HepG2 (cell line): ENCODE results near the gene SOX9. TPM values are rescaled to one million over a fixed set of nuclear protein-coding genes. Genes with fewer than 3 reads are reported as not detected.

ENCODE experiments used
- EP300 ChIP-seq, 3 experiments: sonication (generic) in 1 of 3; formaldehyde crosslinking in 1 of 3; IDR thresholded peaks; 2 replicates each; pipeline versions ENCODE4 v1.5.1 to v1.6.1; 2011 to 2020; ENCODE audit warnings: low read depth in 2 of 3, low read length in 2 of 3, borderline replicate concordance in 1 of 3, improper control_type of control experiment in 1 of 3, mild to moderate bottlenecking in 1 of 3, missing genetic modification reagents in 1 of 3, moderate library complexity in 1 of 3
- FOXM1 ChIP-seq: sonication (generic); formaldehyde crosslinking; IDR thresholded peaks from 2 replicates; pipeline ENCODE4 v1.5.0; 2020; ENCODE audit warnings: missing genetic modification reagents
- GMEB2 ChIP-seq: IDR thresholded peaks from 2 replicates; pipeline ENCODE4 v1.6.1; 2016; ENCODE audit warnings: missing biosample characterization, missing genetic modification reagents, low read depth
- NR2F2 ChIP-seq: IDR thresholded peaks from 2 replicates; pipeline ENCODE4 v1.6.1; 2012; ENCODE audit warnings: low read depth, inconsistent platforms, borderline replicate concordance
- PAXIP1 ChIP-seq: sonication (generic); formaldehyde crosslinking; conservative IDR thresholded peaks from 2 replicates; pipeline ENCODE4 v1.4.0; 2020; ENCODE audit warnings: mild to moderate bottlenecking, missing genetic modification reagents, moderate library complexity
- POGZ ChIP-seq: sonication (generic); formaldehyde crosslinking; IDR thresholded peaks from 2 replicates; pipeline ENCODE4 v1.4.0; 2020; ENCODE audit warnings: mild to moderate bottlenecking, missing genetic modification reagents
- SOX13 ChIP-seq, 3 experiments: fragments of 450-650 bp in 1 of 3; sonication (generic) in 1 of 3; formaldehyde crosslinking in 1 of 3; IDR thresholded peaks in 2 of 3; conservative IDR thresholded peaks in 1 of 3; 2 replicates each; pipeline versions ENCODE4 v1.5.0 to v1.6.1; 2016 to 2020; ENCODE audit warnings: antibody characterized with exemption in 1 of 3, mild to moderate bottlenecking in 1 of 3, missing compliant biosample characterization in 1 of 3, missing genetic modification reagents in 1 of 3, moderate library complexity in 1 of 3
- ZNF609 ChIP-seq: sonication (generic); formaldehyde crosslinking; IDR thresholded peaks from 2 replicates; pipeline ENCODE4 v1.4.0; 2020; ENCODE audit warnings: mild to moderate bottlenecking, missing genetic modification reagents, borderline replicate concordance
- ZNF891 ChIP-seq: sonication (generic); formaldehyde crosslinking; IDR thresholded peaks from 2 replicates; pipeline ENCODE4 v1.5.0; 2020; ENCODE audit warnings: mild to moderate bottlenecking, missing genetic modification reagents
- polyA plus RNA-seq, 8 experiments: library from polyadenylated mRNA; depleted of rRNA in 3 of 8; stranded (reverse) in 7 of 8; unstranded in 1 of 8; fragments of >200 nt; fragmentation: Illumina TruSeq in 4 of 8; extraction: Trizol in 4 of 8; gene quantifications; 2 replicates each; pipeline versions ENCODE4 v1.2.1 to v1.2.3, GENCODE V29; 2011 to 2016; ENCODE audit warnings: low read depth in 4 of 8, missing spikeins in 1 of 8, mixed read lengths in 1 of 8; ENCODE audit not compliant: insufficient read depth in 1 of 8
- total RNA-seq, 5 experiments: library from RNA; depleted of rRNA; stranded (reverse); fragments of >200 nt; fragmentation: Illumina TruSeq; extraction: Trizol; gene quantifications; 2 replicates each; pipeline ENCODE4 v1.2.3, GENCODE V29; 2016; ENCODE audit warnings: low read depth in 1 of 5

The SOX9 gene
- total and polyA plus RNA-seq, 2 of the 13 experiments (the other 11 are each of a cell fraction or from before 2014, with no cell fraction given): 16.1 to 27.6 TPM

- no peak for TF ChIP-seq GMEB2 (CRISPR knock-in tag)
- TF ChIP-seq ZNF891: no peak
- TF ChIP-seq ZNF609: peak; percentile 35; the same call in 1 of the 2 replicates
- no peak for TF ChIP-seq FOXM1 (CRISPR knock-in tag)
- peak in 1 of 2 experiments; percentile 50; a peak in 2 of 4 replicates for TF ChIP-seq EP300 (IDR thresholded peaks at IDR 0.05; ENCODE audit: low read depth in 2 of 2, low read length in 2 of 2)
- TF ChIP-seq EP300 (CRISPR knock-in tag; IDR thresholded peaks at IDR 0.05; ENCODE audit: borderline replicate concordance): no peak
- peak; percentile 66 for TF ChIP-seq PAXIP1 (CRISPR knock-in tag)
- peak; percentile 44; the same call in 1 of the 2 replicates for TF ChIP-seq NR2F2
- TF ChIP-seq POGZ (CRISPR knock-in tag): 0 out of 2 replicates have a peak, but pooled peaks have one; percentile 20
- no peak for TF ChIP-seq SOX13 (IDR thresholded peaks at IDR 0.05)
- TF ChIP-seq SOX13 (CRISPR knock-in tag; conservative IDR thresholded peaks at IDR 0.05 in 1 of 2, IDR thresholded peaks at IDR 0.05 in 1 of 2): peak in 1 of 2 experiments; percentile 37; a peak in 1 of 4 replicates
- TF ChIP-seq, all 625 proteins: peak for 19
These were observed 44.7 kb upstream of the SOX9 start (continued) for GRCh38 chr17:72075995-72076677.
